ENCODE data around the gene STYK1.
A peak's percentile ranks its signal among the peaks of the same experiment; 100 is the strongest.

Gene STYK1

DNA sequence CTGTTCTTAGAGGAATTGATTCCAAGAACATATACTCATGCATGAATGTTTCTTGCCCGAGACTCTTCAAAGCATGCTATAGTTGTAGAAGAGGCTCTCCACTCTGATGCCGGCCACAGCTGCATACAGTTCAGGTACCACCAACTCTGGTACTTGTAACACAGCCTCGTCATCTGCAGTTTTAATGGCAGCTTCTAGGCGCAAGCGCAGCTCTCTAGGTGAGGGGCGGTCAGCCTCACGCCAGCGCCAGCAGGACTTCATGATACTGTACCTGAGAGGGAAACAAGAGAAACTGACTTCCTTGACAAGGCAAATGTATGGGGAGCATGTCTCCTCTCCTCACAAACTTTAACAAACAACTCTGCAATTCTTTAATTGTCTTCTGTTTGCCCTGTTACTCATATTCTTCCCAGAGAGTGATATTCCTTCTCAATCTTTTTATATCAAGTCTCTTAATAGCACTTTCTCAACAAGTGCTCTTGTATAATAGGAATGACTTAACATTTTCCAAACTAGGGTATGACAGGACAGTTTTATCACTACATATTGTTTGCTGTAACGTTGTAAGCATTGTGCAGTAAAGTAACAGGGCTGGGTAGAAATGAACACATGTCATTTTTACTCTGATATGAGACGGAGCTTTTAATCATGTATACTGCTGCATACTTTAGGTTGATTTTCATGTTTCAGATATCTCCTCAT, 53.6 kb downstream of the STYK1 start:
- no peak overlapping the region for H3K18ac ChIP-seq (ENCODE audit: low read length)
- H3K14ac ChIP-seq (ENCODE audit: low read length) = no peak overlapping the region
- H3K79me2 ChIP-seq (ENCODE audit: control insufficient read depth, insufficient read depth, low read length, poor library complexity) = no peaks in the 10 kb centered on the region
- no peak overlapping the region for H3K4me3 ChIP-seq (ENCODE audit: low read depth, low read length)
- no peaks in the 10 kb centered on the region for H3K4me1 ChIP-seq (ENCODE audit: control insufficient read depth in 1 of 2, insufficient read depth in 2 of 2, low read length in 2 of 2)
- no peak overlapping the region for H4K12ac ChIP-seq (ENCODE audit: low read depth, low read length)
- H2BK120ac ChIP-seq (ENCODE audit: insufficient read depth, low read length, poor library complexity) = no peak overlapping the region
- WGBS (ENCODE audit: extremely low coverage, insufficient coverage, insufficient read length) = no CpG with 5 or more reads among the region's 10 CpGs
- no peak overlapping the region for H3K9ac ChIP-seq (ENCODE audit: low read length)
- H2BK12ac ChIP-seq (ENCODE audit: low read length) = no peak overlapping the region
- no peak overlapping the region for H3K23ac ChIP-seq (ENCODE audit: low read length)
- no peaks in the 10 kb centered on the region for H3K79me1 ChIP-seq (ENCODE audit: low read length)
- H3K4ac ChIP-seq (ENCODE audit: low read depth, low read length) = no peak overlapping the region
- H2AK5ac ChIP-seq (ENCODE audit: low read length) = no peak overlapping the region
- H2BK5ac ChIP-seq (ENCODE audit: low read depth, low read length, poor library complexity) = no peak overlapping the region
- no peak overlapping the region for H4K8ac ChIP-seq (ENCODE audit: low read depth, low read length)
- H3K27ac ChIP-seq (ENCODE audit: low read depth, low read length) = no peak overlapping the region
- H3K4me2 ChIP-seq (ENCODE audit: low read length) = no peak overlapping the region
- no peak for DNase-seq
- H3K9me3 ChIP-seq (ENCODE audit: insufficient read depth, low read depth, low read length) = no peaks in the 10 kb centered on the region
- H3K36me3 ChIP-seq (ENCODE audit: control insufficient read depth in 1 of 2, insufficient read depth in 2 of 2, low read length in 2 of 2) = peaks cover 0 to 2% of the 10 kb centered on the region in 2 experiments
- H2AFZ ChIP-seq (ENCODE audit: insufficient read depth, low read length, poor library complexity) = no peak overlapping the region
- H3K27me3 ChIP-seq (ENCODE audit: insufficient read depth, low read length) = no peaks in the 10 kb centered on the region
- no peak overlapping the region for H4K91ac ChIP-seq (ENCODE audit: low read depth, low read length)

DNA sequence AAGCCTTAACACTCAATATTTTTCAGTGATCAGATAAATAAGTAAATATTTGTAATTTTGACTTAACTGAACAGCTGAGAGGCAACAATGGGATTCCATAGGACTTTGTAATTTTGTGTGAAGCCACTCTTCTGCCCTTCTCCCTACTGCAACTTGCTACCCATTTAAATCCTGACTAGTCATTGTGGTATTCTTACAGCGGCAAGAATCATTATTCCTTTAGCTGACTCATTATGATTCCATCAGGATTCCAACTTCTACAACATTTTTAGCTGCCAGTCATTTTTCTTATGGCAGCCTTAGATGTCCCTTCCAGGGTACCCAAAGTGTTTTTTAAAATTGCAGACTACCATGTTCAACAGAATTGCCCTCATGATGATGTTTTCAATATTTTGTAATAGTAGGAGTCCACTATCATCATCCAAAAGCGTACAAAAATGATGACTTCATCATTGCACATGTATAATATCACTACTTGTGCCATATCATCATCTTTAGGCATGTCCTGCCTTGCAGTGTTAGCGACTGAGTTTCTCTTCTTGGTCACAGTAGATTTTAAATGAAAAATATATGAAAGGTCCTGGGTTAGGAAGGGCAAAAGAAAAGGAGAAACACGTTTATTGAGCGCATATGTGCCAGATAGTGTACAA, 55.4 kb downstream of the STYK1 start:
- Histone ChIP-seq H2AFZ (ENCODE audit: insufficient read depth, low read length, poor library complexity) (no peak overlapping the region), H4K91ac (ENCODE audit: low read depth, low read length) (no peak overlapping the region), H4K12ac (ENCODE audit: low read depth, low read length) (no peak overlapping the region), H3K27ac (ENCODE audit: low read depth, low read length) (no peak overlapping the region), H3K18ac (ENCODE audit: low read length) (no peak overlapping the region), H2BK120ac (ENCODE audit: insufficient read depth, low read length, poor library complexity) (no peak overlapping the region), H3K4me1 (ENCODE audit: control insufficient read depth in 1 of 2, insufficient read depth in 2 of 2, low read length in 2 of 2) (no peaks in the 10 kb centered on the region), H3K4me2 (ENCODE audit: low read length) (no peak overlapping the region), H3K9me3 (ENCODE audit: insufficient read depth, low read depth, low read length) (no peaks in the 10 kb centered on the region), H3K79me1 (ENCODE audit: low read length) (no peaks in the 10 kb centered on the region), H4K8ac (ENCODE audit: low read depth, low read length) (no peak overlapping the region), H3K27me3 (ENCODE audit: insufficient read depth, low read length) (no peaks in the 10 kb centered on the region), H3K79me2 (ENCODE audit: control insufficient read depth, insufficient read depth, low read length, poor library complexity) (no peaks in the 10 kb centered on the region), H3K4ac (ENCODE audit: low read depth, low read length) (no peak overlapping the region), H3K36me3 (ENCODE audit: control insufficient read depth in 1 of 2, insufficient read depth in 2 of 2, low read length in 2 of 2) (no peaks in the 10 kb centered on the region), H2BK5ac (ENCODE audit: low read depth, low read length, poor library complexity) (no peak overlapping the region), H3K9ac (ENCODE audit: low read length) (no peak overlapping the region), H2BK12ac (ENCODE audit: low read length) (no peak overlapping the region), H3K14ac (ENCODE audit: low read length) (no peak overlapping the region), H3K4me3 (ENCODE audit: low read depth, low read length) (no peak overlapping the region), H2AK5ac (ENCODE audit: low read length) (no peak overlapping the region), H3K23ac (ENCODE audit: low read length) (no peak overlapping the region)
- DNase-seq = peak; percentile 27 to 90
- no CpG with 5 or more reads among the region's 5 CpGs for WGBS (ENCODE audit: extremely low coverage, insufficient coverage, insufficient read length)

DNA sequence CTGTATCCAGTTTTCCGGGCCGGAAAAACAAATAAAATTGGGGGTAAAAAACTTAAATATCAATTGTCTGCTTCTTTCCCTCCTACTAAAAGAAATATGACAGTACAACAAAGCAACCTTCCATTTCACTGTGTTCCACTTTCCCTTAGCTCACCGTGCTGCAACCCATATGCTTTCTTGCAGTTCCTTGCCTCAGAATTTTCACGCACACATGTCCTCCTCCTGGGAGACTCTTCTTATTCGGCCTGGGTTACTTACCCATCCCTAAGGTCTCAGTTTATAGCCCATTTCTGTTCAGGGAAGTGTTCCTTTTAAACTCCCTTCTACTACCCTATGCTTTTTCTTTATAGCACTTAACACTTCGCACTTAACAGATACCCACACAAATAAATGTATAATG, 56.0 kb downstream of the STYK1 start:
- Histone ChIP-seq H2AK5ac (ENCODE audit: low read length) (no peak overlapping the region), H4K8ac (ENCODE audit: low read depth, low read length) (no peak overlapping the region), H2BK120ac (ENCODE audit: insufficient read depth, low read length, poor library complexity) (no peak overlapping the region), H3K4me1 (ENCODE audit: control insufficient read depth in 1 of 2, insufficient read depth in 2 of 2, low read length in 2 of 2) (no peaks in the 10 kb centered on the region), H3K9ac (ENCODE audit: low read length) (no peak overlapping the region), H3K79me1 (ENCODE audit: low read length) (peaks cover 2% of the 10 kb centered on the region), H3K36me3 (ENCODE audit: control insufficient read depth in 1 of 2, insufficient read depth in 2 of 2, low read length in 2 of 2) (no peaks in the 10 kb centered on the region), H3K79me2 (ENCODE audit: control insufficient read depth, insufficient read depth, low read length, poor library complexity) (peaks cover 2% of the 10 kb centered on the region), H3K4me2 (ENCODE audit: low read length) (no peak overlapping the region), H3K14ac (ENCODE audit: low read length) (no peak overlapping the region), H3K9me3 (ENCODE audit: insufficient read depth, low read depth, low read length) (no peaks in the 10 kb centered on the region), H3K27ac (ENCODE audit: low read depth, low read length) (no peak overlapping the region), H3K18ac (ENCODE audit: low read length) (no peak overlapping the region), H2BK12ac (ENCODE audit: low read length) (no peak overlapping the region), H2BK5ac (ENCODE audit: low read depth, low read length, poor library complexity) (no peak overlapping the region), H3K4ac (ENCODE audit: low read depth, low read length) (no peak overlapping the region), H4K91ac (ENCODE audit: low read depth, low read length) (no peak overlapping the region), H4K12ac (ENCODE audit: low read depth, low read length) (no peak overlapping the region), H3K23ac (ENCODE audit: low read length) (no peak overlapping the region), H3K27me3 (ENCODE audit: insufficient read depth, low read length) (no peaks in the 10 kb centered on the region), H2AFZ (ENCODE audit: insufficient read depth, low read length, poor library complexity) (no peak overlapping the region), H3K4me3 (ENCODE audit: low read depth, low read length) (no peak overlapping the region)
- no CpG with 5 or more reads among the region's 6 CpGs for WGBS (ENCODE audit: extremely low coverage, insufficient coverage, insufficient read length)
- no peak for DNase-seq

DNA sequence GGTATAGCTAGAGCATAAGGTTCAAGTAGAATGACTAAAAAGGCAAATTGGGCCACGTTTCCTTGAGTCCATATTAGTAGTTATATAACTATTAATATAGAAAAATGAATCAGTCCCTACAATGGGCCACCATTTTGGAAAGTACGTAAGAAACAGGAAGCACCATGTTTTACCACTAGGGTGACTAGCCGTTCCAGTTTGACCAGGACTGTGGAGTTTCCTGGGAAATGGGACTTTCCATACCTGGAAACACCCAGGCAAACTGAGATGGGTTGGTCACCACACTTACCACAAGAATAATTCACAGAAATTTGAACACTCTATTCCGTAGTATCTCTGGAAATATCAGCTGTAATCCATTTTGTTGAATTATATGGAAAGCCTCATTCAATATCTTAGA, 58.3 kb downstream of the STYK1 start:
- H2BK5ac ChIP-seq (ENCODE audit: low read depth, low read length, poor library complexity) = no peak overlapping the region
- no peak overlapping the region for H3K23ac ChIP-seq (ENCODE audit: low read length)
- H2AK5ac ChIP-seq (ENCODE audit: low read length) = no peak overlapping the region
- H4K91ac ChIP-seq (ENCODE audit: low read depth, low read length) = no peak overlapping the region
- no peak overlapping the region for H3K4me2 ChIP-seq (ENCODE audit: low read length)
- H3K4ac ChIP-seq (ENCODE audit: low read depth, low read length) = no peak overlapping the region
- H4K8ac ChIP-seq (ENCODE audit: low read depth, low read length) = peak overlapping the region; percentile 11
- H3K9ac ChIP-seq (ENCODE audit: low read length) = no peak overlapping the region
- peak; percentile 40 to 54 for DNase-seq
- peaks cover 0 to 3% of the 10 kb centered on the region in 2 experiments for H3K4me1 ChIP-seq (ENCODE audit: control insufficient read depth in 1 of 2, insufficient read depth in 2 of 2, low read length in 2 of 2)
- no peak overlapping the region for H3K18ac ChIP-seq (ENCODE audit: low read length)
- no peak overlapping the region for H3K4me3 ChIP-seq (ENCODE audit: low read depth, low read length)
- H3K79me2 ChIP-seq (ENCODE audit: control insufficient read depth, insufficient read depth, low read length, poor library complexity) = peaks cover 7% of the 10 kb centered on the region
- no peak overlapping the region for H4K12ac ChIP-seq (ENCODE audit: low read depth, low read length)
- H3K36me3 ChIP-seq (ENCODE audit: control insufficient read depth in 1 of 2, insufficient read depth in 2 of 2, low read length in 2 of 2) = peaks cover 0 to 3% of the 10 kb centered on the region in 2 experiments
- WGBS (ENCODE audit: extremely low coverage, insufficient coverage, insufficient read length) = no CpG with 5 or more reads among the region's 4 CpGs
- no peaks in the 10 kb centered on the region for H3K27me3 ChIP-seq (ENCODE audit: insufficient read depth, low read length)
- H3K14ac ChIP-seq (ENCODE audit: low read length) = no peak overlapping the region
- H2BK120ac ChIP-seq (ENCODE audit: insufficient read depth, low read length, poor library complexity) = no peak overlapping the region
- H2BK12ac ChIP-seq (ENCODE audit: low read length) = no peak overlapping the region
- peaks cover 2% of the 10 kb centered on the region for H3K79me1 ChIP-seq (ENCODE audit: low read length)
- H2AFZ ChIP-seq (ENCODE audit: insufficient read depth, low read length, poor library complexity) = no peak overlapping the region
- H3K9me3 ChIP-seq (ENCODE audit: insufficient read depth, low read depth, low read length) = no peaks in the 10 kb centered on the region
- H3K27ac ChIP-seq (ENCODE audit: low read depth, low read length) = no peak overlapping the region
